HG03342 (cell line): ENCODE results near the gene RBM48.
A peak's percentile ranks its signal among the peaks of the same experiment; 100 is the strongest.
"Not testable (repeated sequence)": the region's sequence is repeated elsewhere in the genome, so short reads cannot be mapped to it uniquely, and the experiment has no call there.

Source experiments
- ATAC-seq: cut with Tn5 transposase; IDR thresholded peaks from one replicate; pipeline ENCODE4 v1.9.1; 2021; ENCODE audit warnings: mild to moderate bottlenecking, moderate library complexity; ENCODE audit not compliant: unreplicated experiment

Gene RBM48

GRCh38 chr7:92528188-92528957 is at the start of gene RBM48, which contains the start of gene PEX1:
RBM48 (plus strand) TSS chr7:92528795; CDS start chr7:92528814, 19 bp downstream.
PEX1 (minus strand) TSS chr7:92528520; CDS start chr7:92528435, 85 bp downstream.
- peak; percentile 92 for ATAC-seq

- not testable (repeated sequence) for ATAC-seq
These were observed 49.4 kb upstream of the RBM48 start for GRCh38 chr7:92479146-92479545.

DNA sequence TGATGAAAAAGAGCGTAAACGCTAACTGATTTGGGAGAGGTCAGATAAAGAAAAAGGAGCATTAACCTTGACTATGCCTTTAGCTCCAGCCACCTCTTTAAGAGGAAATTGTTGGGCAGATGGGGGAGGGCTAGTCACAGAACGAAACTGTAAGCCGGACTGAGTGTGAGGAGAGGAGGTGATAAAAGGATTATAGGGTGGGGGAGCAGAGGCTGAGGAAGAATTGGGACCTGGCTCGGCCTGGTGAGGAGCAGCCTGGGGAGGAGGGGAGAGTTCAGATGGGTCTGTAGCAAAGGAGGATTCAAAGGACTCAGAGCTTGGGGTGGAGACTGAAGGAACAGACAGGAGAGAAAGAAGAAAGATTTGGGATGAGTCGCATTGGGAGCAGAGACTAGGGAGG is 45.0 kb upstream of the RBM48 start:
- not testable (repeated sequence) for ATAC-seq

DNA sequence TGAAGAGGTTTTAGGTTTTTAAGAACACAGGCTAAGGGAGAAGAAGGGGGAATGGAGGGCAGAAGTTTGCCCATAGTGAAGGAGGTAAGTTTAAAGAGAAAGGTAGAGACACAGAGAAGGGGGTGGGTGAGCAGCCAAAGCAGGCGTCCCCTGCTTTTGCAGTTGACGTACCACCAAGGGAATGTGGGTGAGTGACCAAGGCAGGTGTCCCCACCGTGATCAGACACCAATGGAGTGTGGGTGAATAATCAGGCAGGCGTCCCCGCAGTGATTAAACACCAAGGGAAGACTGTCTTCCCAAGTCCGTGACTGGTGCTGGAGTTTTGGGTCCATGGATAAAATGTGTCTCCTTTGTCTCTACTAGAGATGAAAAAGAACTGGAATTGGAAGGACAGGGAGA is 44.4 kb upstream of the RBM48 start:
- not testable (repeated sequence) for ATAC-seq

GRCh38 chr7:92485267-92485892 is 43.2 kb upstream of the RBM48 start:
- no peak for ATAC-seq

- no peak for ATAC-seq
These were observed 42.6 kb upstream of the RBM48 start for GRCh38 chr7:92485974-92486373.

DNA sequence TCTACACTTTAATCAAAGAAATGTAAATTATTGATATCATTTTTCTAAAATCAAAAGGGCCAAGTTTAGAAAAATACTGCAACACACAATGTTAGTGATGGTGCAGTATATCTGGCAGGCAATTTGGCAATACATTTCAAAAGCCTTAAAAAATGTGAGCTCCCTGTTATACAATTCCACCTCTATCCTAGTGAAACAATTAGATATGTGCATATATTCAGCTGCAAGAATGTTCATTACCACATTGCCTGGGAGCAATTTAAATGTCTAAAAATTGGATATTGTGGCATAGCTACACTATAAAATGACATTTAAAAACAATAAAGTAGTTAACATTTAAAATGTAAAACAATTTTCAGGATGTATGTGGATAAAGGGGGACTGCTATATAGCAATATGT is 40.8 kb upstream of the RBM48 start:
- ATAC-seq = no peak

- ATAC-seq = no peak
These were observed 39.0 kb upstream of the RBM48 start for GRCh38 chr7:92489634-92490033.

DNA sequence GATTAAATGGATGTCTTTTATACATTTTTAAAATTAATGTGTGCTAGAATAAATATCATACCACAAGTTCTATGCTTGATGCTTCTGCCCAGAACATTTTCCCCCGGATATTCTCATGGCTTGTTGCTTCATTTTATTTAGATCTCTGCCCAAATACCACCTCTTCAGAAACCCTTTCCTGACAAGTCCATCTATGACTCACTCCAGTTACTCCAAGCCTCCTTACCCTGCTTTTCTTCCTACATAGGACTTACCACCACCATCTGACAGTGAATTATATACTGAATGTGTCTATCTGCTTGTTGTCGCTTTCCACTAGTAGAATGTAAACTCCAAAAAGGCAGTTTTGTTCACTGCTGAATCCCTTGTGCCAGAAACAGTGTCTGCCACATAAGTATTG is 31.7 kb upstream of the RBM48 start:
- no peak for ATAC-seq

- ATAC-seq = no peak
These were observed 30.0 kb upstream of the RBM48 start for GRCh38 chr7:92498557-92498956.

GRCh38 chr7:92503767-92504166 is 24.8 kb upstream of the RBM48 start:
- ATAC-seq = no peak

- no peak for ATAC-seq
These were observed 24.0 kb upstream of the RBM48 start for GRCh38 chr7:92504563-92504962.

- ATAC-seq = no peak
These were observed 22.2 kb upstream of the RBM48 start for GRCh38 chr7:92506363-92506762.

DNA sequence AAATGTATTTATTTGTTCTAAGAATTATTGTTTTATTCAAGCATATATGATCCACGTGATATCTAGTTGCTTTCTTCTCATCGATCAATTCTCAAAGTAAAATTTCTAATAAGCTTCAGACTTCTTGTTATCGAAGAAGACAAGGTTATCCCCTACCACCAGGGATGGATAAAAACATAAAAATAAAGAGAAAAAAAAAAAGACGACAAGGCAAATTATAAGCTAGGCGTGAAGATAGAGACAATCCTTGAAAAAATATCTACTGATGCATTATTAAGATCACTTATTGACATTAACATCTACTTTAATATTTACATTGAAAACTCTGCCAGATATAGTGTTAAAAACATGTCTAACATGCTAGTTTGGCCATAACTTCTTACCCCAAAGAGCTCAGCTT is 19.6 kb upstream of the RBM48 start:
- no peak for ATAC-seq

DNA sequence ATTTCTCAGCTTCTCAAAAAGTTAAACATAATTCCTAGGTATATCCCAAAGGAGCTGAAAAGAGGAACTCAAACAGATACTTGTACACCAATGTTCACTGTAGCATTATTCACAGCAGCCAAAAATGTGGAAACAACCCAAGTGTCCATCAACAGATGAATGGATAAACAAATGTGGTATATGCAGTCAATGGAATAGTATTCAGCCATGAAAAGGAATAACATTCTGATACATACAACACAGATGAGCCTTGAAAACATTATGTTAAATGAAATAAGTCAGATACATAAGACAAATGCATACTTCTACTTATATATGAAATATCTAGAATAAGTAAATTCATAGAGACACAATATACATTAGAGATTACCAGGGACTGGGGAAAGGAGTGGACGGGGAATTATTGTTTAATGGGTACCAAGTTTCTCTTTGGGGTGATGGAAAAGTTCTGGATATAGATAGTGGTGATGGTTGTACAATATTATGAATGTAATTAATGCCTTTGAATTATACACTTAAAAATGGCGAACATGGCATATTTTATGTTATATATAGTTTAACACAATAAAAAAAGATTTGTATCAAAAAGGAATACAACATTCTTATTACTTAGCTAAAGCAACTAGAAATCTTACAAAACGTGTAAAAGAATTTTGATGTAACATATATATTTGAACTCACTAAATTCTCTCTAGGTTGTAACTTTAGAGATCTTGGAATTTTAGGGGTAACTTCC is 15.3 kb upstream of the RBM48 start:
- ATAC-seq = no peak

DNA sequence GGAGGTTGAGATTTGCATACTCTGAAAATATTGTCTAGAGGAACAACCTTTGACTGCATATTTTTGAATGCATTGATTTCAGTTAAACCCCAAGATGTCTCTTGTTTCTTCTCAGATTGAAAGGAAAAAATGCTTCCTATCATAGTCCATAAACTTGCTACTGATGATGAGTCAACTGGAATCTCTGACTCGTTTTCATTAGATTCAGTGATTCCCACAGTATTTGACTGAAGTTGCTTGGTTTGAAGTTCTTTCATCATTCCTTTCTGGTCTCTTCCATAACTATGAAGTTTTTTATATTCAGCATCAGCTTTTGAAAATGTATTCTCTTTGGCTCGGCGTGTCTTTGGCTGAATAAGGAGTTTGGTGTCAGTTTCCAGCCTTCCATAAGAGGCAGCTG is 11.0 kb upstream of the RBM48 start:
- no peak for ATAC-seq

GRCh38 chr7:92520024-92520423 is 8.6 kb upstream of the RBM48 start:
- no peak for ATAC-seq

GRCh38 chr7:92523110-92523509 is 5.5 kb upstream of the RBM48 start:
- no peak for ATAC-seq

- peak; percentile 35 for ATAC-seq
These were observed 1.1 kb upstream of the RBM48 start for GRCh38 chr7:92527300-92528187.

DNA sequence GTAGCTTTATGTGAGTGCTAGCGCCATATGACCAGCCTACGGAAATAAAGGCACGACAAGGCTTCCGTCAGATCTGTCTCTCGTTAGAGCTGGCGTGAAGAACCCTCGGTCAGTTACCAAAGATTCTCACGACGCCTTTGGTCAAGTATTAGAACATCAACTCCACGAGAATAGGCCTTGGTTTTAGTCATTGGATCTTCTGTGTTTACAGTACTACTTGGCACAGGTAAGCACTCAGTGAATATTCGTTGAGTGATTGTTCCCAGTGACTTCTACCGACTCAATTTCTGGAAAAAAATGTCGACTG is 316 bp downstream of the RBM48 start:
- ATAC-seq = no peak

GRCh38 chr7:92534572-92534971 is 6.0 kb downstream of the RBM48 start:
- ATAC-seq = no peak
